ENCODE data around the gene INO80D.

INO80D gene

GRCh38 chr2:206069417-206069816, 16.6 kb downstream of the INO80D start:
- no peak for DNase-seq (ENCODE audit: low read depth)
- H3K4me3 ChIP-seq (ENCODE audit: control insufficient read depth, low read depth, low read length) = no peak overlapping the region
- no peak for TF ChIP-seq CTCF (IDR thresholded peaks at IDR 0.05; ENCODE audit: control insufficient read depth, insufficient read depth, low read depth, low read length, missing control alignments)

GRCh38 chr2:206068207-206068606, 17.8 kb downstream of the INO80D start:
- DNase-seq (ENCODE audit: low read depth) = no peak
- no peak overlapping the region for H3K4me3 ChIP-seq (ENCODE audit: control insufficient read depth, low read depth, low read length)
- no peak for TF ChIP-seq CTCF (IDR thresholded peaks at IDR 0.05; ENCODE audit: control insufficient read depth, insufficient read depth, low read depth, low read length, missing control alignments)

- DNase-seq (ENCODE audit: low read depth) = no peak
- no peak for TF ChIP-seq CTCF (IDR thresholded peaks at IDR 0.05; ENCODE audit: control insufficient read depth, insufficient read depth, low read depth, low read length, missing control alignments)
- H3K4me3 ChIP-seq (ENCODE audit: control insufficient read depth, low read depth, low read length) = no peak overlapping the region
Observed at GRCh38 chr2:206064077-206064476, 21.9 kb downstream of the INO80D start.

- DNase-seq (ENCODE audit: low read depth) = no peak
- TF ChIP-seq CTCF (IDR thresholded peaks at IDR 0.05; ENCODE audit: control insufficient read depth, insufficient read depth, low read depth, low read length, missing control alignments) = no peak
- no peak overlapping the region for H3K4me3 ChIP-seq (ENCODE audit: control insufficient read depth, low read depth, low read length)
Observed at GRCh38 chr2:206063635-206064034, 22.3 kb downstream of the INO80D start.

GRCh38 chr2:206062724-206063123, 23.2 kb downstream of the INO80D start:
- no peak for DNase-seq (ENCODE audit: low read depth)
- no peak overlapping the region for H3K4me3 ChIP-seq (ENCODE audit: control insufficient read depth, low read depth, low read length)
- no peak for TF ChIP-seq CTCF (IDR thresholded peaks at IDR 0.05; ENCODE audit: control insufficient read depth, insufficient read depth, low read depth, low read length, missing control alignments)

GRCh38 chr2:206056286-206056685, 29.7 kb downstream of the INO80D start:
- DNase-seq (ENCODE audit: low read depth) = no peak
- H3K4me3 ChIP-seq (ENCODE audit: control insufficient read depth, low read depth, low read length) = no peak overlapping the region
- TF ChIP-seq CTCF (IDR thresholded peaks at IDR 0.05; ENCODE audit: control insufficient read depth, insufficient read depth, low read depth, low read length, missing control alignments) = no peak

GRCh38 chr2:206054952-206055351, 31.0 kb downstream of the INO80D start:
- no peak for TF ChIP-seq CTCF (IDR thresholded peaks at IDR 0.05; ENCODE audit: control insufficient read depth, insufficient read depth, low read depth, low read length, missing control alignments)
- H3K4me3 ChIP-seq (ENCODE audit: control insufficient read depth, low read depth, low read length) = no peak overlapping the region
- no peak for DNase-seq (ENCODE audit: low read depth)

All from AG09309 (cell line).